Measurements from ENCODE around the gene ZNF792. TPM values are rescaled to one million over a fixed set of nuclear protein-coding genes. Genes with fewer than 3 reads are reported as not detected.

The ZNF792 gene
- total RNA-seq (2022; extraction: Qiagen RNA extraction; ENCODE audit: low read depth): 1.5 to 2.2 TPM (median 1.9 TPM) in 5 replicates

GRCh38 chr19:34963573-34964406 lies at the start of gene ZNF792:
TSS of gene ZNF792 (minus strand) at chr19:34964229. CDS start at chr19:34963662, 567 bp downstream.

GRCh38 chr19:34999498-35000337 lies 35.7 kb upstream of the ZNF792 start, which contains the start of gene GRAMD1A:
TSS of gene GRAMD1A (plus strand) at chr19:35000323. CDS start at chr19:35000479, 156 bp downstream.

GRCh38 chr19:34926685-34927375 lies 37.2 kb downstream of the ZNF792 start, which contains the start of gene ZNF30:
TSS of gene ZNF30 (plus strand) at chr19:34926903. CDS start at chr19:34929948, 3,045 bp downstream.

Other genes starting within 250 kb of the ZNF792 start
- gene ZNF181, start 230.0 kb downstream of the ZNF792 start, total RNA-seq (2022; extraction: Qiagen RNA extraction; ENCODE audit: low read depth): 6.8 to 11.8 TPM (median 10.9 TPM) in 5 replicates
- gene ZNF599, start 191.0 kb downstream of the ZNF792 start, total RNA-seq (2022; extraction: Qiagen RNA extraction; ENCODE audit: low read depth): 0.74 to 2.7 TPM (median 2.6 TPM) in 5 replicates
- 5.0 to 7.4 TPM (median 5.6 TPM) in 5 replicates for gene ZNF30, start 37.3 kb downstream of the ZNF792 start, total RNA-seq (2022; extraction: Qiagen RNA extraction; ENCODE audit: low read depth)
- gene GRAMD1A, start 36.1 kb upstream of the ZNF792 start, total RNA-seq (2022; extraction: Qiagen RNA extraction; ENCODE audit: low read depth): 108 to 154 TPM (median 144 TPM) in 5 replicates
- gene SCN1B, start 66.2 kb upstream of the ZNF792 start, total RNA-seq (2022; extraction: Qiagen RNA extraction; ENCODE audit: low read depth): 9.7 to 20.8 TPM (median 20.6 TPM) in 5 replicates
- 0.16 TPM in 1 of 5 replicates, not detected in the others for gene HPN, start 77.5 kb upstream of the ZNF792 start, total RNA-seq (2022; extraction: Qiagen RNA extraction; ENCODE audit: low read depth)
- 0.32 to 0.58 TPM (median 0.34 TPM) in 3 of 5 replicates, not detected in the others for gene FXYD3, start 151.6 kb upstream of the ZNF792 start, total RNA-seq (2022; extraction: Qiagen RNA extraction; ENCODE audit: low read depth)
- gene LGI4, start 170.8 kb upstream of the ZNF792 start, total RNA-seq (2022; extraction: Qiagen RNA extraction; ENCODE audit: low read depth): 0.16 to 0.22 TPM (median 0.22 TPM) in 3 of 5 replicates, not detected in the others
- 0.40 to 0.47 TPM in 2 of 5 replicates, not detected in the others for gene FXYD1, start 174.6 kb upstream of the ZNF792 start, total RNA-seq (2022; extraction: Qiagen RNA extraction; ENCODE audit: low read depth)
- 0.25 to 0.41 TPM (median 0.29 TPM) in 3 of 5 replicates, not detected in the others for gene FXYD7, start 179.0 kb upstream of the ZNF792 start, total RNA-seq (2022; extraction: Qiagen RNA extraction; ENCODE audit: low read depth)
- 175 to 239 TPM (median 233 TPM) in 5 replicates for gene FXYD5, start 190.5 kb upstream of the ZNF792 start, total RNA-seq (2022; extraction: Qiagen RNA extraction; ENCODE audit: low read depth)